ENCODE data around the gene C21orf58.
A peak's percentile ranks its signal among the peaks of the same experiment; 100 is the strongest.
"Not testable (repeated sequence)": the region's sequence is repeated elsewhere in the genome, so short reads cannot be mapped to it uniquely, and the experiment has no call there.

Gene C21orf58

GRCh38 chr21:46323227-46323709 lies 402 bp downstream of the C21orf58 start:
- no peak for DNase-seq

DNA sequence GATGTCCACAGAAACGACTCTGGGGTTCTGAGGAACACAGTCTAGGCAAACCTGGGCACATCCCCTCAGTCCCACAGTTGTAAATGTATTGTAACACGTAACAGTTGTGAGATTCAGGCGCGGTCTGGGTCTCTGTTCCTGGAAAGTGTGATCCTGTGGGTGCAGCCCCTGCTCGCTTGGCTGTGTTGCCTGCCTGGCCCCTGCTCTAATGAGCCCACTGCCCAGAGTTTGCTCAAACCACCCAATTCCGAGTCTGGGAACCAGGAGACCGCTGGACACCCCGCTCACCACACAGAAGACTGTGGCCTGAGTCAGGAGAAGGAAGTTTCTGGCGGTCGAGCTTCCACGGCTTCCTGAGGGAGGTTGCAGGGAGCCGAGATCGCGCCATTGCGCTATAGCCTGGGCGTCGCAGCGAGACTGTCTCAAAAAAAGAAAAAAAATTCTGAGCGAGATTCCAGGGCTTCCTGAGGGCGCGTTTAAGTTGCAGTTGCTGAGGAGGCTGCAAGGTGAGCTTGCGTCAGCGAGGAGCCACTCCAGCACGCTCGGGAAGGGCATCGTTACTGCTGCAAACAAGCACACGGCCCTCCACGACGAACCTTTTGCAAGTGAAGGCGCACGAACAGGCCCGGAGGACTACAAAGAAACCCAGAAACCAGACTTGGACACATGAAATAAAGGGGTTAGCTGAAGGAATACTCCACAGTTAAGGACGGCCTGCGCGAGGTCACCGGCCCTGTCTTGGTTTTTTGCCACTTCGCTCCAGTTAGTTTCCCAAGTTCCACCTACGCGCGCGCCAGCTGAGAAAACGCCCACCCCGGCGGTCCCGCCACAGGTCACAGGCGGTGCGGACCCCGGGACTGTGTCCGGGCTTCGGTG lies 1.1 kb downstream of the C21orf58 start:
- no peak for DNase-seq

- DNase-seq, result no peak
These were observed 3.3 kb downstream of the C21orf58 start for GRCh38 chr21:46320331-46320801.

DNA sequence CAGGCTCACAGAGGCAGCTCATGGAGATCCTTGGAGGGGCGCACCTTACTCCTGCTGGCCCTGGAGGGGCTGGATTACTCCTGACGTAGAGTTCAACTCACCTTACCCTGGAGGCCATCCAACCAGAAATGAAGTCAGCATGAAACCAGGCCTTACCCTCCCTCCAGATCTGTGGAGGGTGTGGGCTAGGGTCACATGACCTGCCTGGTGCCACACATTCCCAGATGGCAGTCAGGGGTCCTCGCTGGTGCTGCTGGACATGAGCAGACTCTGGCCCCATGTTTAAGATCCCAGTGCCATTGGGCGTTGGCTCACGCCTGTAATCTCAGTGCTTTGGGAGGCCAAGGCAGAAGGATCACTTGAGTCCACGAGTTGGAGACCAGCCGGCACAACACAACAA lies 4.5 kb downstream of the C21orf58 start:
- DNase-seq, result no peak

GRCh38 chr21:46318464-46318845 lies 5.2 kb downstream of the C21orf58 start:
- DNase-seq, result no peak

DNA sequence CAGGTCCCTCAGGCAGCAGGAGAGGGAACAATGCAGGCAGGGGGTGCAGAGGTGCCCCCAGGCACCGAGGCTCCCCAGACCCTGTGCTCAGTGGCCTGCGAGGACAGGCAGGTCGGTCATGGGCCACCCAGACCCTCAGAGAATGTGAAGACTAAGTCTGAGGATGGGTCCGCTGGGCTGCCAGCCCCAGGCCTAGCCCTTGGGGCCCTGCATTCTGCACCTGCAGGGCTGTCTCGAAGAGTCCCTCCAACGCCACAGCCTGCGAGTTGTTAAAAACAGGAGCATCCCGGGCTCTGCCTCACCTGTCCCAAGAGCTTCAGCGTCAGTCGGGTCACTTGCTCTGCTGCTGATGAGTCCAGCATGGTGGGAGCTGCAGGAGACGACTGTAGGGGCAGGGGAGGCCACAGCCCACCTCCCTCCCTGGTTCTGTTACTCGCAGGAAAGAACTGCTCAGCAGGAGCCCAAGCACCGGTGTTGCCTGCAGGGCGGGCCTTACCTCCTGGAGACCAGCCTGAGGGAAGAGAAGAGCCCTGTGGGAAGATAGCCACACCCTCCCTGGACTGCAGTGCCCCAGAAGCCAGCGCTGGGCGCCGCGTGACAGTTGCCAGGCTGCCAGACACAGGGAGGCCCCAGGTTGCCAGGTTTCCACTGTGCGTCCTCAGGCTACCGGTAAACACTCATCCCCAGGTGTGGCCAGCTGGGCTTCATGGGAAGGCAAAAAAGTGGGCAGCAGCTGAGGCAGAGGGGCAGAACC lies 5.8 kb downstream of the C21orf58 start:
- peak; percentile 81 for DNase-seq

GRCh38 chr21:46316708-46317324 lies 6.9 kb downstream of the C21orf58 start:
- no peak for DNase-seq

DNA sequence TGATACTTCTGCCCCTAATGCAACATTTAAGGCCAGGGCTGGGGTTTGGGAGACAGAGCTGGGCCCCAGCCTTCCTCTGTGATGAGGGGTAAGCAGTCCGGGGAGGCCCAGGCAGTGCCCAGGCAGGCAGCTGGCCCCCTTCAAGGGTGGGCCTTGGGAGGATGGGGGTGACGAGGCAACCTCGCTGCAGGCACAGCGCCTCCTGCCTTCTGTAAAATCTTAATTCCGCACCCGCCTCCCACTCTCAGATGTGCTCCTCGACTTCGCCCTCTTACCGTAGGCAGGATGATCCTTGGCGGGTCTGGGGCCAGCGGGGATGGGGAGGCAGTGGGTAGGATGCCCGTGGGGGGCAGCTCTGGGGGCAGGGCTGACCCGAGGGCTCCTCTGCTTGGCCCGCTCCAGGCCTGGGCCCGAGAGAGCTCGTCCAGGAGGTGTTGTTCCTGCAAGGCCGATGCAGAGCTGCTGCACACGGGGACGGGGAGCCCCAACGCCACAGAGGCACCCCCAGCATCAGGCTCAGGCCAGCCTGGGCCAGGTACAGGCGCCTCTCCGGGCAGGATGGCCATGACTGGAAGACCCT lies 9.1 kb downstream of the C21orf58 start:
- DNase-seq, result no peak

GRCh38 chr21:46312949-46313348 lies 10.7 kb downstream of the C21orf58 start:
- no peak for DNase-seq

- DNase-seq, result no peak
These were observed 12.1 kb downstream of the C21orf58 start for GRCh38 chr21:46311568-46311967.

- not testable (repeated sequence) for DNase-seq
These were observed 13.4 kb downstream of the C21orf58 start for GRCh38 chr21:46310260-46310659.

GRCh38 chr21:46308431-46308830 lies 15.2 kb downstream of the C21orf58 start:
- DNase-seq, result no peak

- no peak for DNase-seq
These were observed 16.0 kb downstream of the C21orf58 start for GRCh38 chr21:46307625-46308024.

- DNase-seq, result no peak
These were observed 18.7 kb downstream of the C21orf58 start for GRCh38 chr21:46304955-46305354.

DNA sequence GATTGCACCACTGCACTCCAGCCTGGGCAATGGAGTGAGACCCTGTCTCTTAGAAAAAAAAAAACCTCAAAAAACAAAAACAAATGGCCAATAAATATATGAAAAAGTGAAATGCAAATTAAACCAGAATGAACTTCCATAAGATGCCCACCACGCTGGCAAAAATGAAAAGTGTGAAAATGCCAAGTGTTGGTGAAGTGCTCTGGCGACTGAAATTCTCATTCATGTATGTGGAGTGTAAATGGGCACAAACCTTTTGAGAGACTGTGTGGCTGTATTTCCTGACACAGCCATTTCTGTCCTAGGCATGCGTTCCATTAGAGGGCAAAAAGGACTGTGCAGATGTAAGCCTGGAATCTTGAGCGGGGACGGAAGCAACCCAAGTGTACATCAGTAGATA lies 19.2 kb downstream of the C21orf58 start:
- no peak for DNase-seq

DNA sequence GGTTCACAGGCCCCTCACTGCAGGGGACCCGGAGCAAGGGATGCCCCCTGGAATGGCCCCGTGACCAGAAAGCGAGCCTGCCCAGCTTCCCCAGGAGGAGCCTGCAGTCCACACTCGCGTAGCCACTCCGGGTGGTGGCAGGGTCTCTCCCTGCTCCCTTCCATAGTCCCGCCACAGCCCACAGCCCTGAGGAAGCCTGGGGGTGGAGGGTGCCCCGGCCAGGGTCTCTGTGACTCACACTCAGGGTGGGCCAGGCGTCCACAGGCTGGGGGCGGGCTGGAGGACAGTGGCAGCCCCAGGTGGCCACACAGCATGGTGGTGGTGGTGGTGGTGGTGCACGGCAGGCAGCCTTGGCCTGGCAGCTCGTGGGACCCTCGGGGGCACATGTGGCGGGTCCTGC lies 21.9 kb downstream of the C21orf58 start:
- DNase-seq, result no peak

GRCh38 chr21:46299167-46299566 lies 24.5 kb downstream of the C21orf58 start:
- DNase-seq, result no peak

DNA sequence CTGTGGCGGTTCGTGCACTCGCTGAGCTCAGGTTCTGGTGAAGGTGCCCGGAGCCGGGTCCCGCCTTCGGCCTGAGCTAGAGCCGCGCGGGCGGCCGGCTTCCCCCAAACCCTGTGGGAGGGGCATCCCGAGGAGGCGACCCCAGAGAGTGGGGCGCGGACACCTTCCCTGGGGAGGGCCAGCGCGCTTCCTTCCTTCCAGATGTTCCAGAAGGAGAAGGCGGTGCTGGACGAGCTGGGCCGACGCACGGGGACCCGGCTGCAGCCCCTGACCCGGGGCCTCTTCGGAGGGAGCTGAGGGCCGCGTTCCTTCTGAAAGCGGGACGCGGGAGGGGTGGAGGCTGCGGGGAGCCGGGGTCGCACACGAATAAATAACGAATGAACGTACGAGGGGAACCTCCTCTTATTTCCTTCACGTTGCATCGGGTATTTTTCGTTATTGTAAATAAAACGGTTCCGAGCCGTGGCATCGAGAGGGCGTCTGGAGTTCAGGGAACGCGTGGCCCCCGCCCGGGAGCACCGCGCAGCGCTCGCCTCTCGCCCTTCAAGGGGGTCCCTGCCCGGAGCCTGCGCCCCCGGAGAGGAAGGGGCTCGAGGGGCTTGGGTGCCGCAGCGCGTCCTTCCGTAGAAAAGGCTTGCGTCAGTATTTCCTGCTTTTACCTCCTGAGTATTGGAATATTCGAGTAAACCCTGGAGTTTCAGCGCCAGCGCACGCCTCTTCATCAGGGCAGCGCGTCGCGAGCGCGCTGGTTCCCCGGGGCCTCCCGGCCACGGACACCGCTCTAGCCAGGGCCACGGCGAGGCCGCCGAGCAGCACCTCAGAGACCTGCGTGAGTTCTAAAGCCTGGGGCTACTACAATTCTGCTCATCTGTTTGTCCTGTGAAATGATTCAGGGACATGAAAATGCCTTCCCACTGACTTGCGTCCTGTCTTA lies 26.1 kb downstream of the C21orf58 start:
- DNase-seq, result no peak

DNA sequence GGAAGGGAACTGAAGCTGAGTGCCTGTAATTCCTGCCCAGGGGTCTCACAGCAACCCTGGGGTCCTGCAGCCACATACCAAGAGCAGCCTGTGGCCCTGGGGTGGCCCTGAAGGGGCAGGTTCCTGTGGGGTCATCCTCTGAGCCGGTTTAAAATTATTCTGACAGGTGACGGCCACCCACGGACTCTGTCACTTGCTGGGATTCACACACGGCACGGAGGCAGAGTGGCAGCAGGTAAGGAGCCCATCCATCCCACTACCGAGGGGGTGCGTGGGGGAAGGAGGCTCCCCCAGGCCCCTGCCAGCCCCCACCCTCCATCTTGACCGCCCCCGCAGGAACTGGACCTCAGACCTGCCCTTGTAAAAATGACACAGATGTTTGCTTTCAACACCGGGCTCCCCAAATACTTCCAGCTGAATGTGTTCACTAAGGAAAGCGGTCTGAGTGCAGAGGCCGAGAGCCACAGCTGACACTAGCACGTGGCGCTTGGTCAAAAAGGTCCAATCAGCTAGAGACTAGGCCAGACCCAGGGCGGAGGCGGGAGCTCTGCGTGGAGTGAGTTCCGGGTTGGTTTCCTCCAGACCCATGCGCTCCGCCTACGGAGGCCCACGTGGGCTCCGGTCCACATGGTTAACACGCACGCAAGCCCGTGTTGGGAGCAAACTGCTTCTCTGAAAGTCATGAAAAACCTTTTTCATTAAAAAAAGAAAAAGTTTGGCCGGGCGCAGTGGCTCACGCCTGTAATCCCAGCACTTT lies 27.5 kb downstream of the C21orf58 start:
- DNase-seq, result no peak

- no peak for DNase-seq
These were observed 28.4 kb downstream of the C21orf58 start for GRCh38 chr21:46295177-46295770.

Measured in NCI-H2107 (cell line).